ENCODE measurements around the gene FOXP1.

DNA sequence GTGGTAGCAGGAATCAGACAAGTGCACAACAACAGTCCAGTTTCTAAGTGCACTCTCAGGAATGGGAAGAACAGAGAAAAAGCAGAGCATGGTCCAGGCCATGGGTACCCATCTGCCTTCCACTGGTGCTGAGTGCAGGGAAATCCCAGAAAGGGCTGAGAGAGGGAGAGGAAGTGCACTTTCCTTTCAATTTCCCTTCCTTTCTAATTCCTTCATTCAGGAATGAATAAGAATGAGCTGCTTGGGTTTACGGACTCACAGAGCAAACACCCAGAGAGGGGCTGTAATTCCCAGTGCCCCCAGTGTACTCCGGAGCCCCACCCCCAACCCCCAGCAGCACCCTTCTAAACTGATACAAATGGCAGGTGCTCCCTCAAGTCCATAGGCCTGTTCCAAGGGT is 300.6 kb downstream of the FOXP1 start:
- TF ChIP-seq CTCF (IDR thresholded peaks at IDR 0.05), result no peak
- no peak for TF ChIP-seq EP300 (IDR thresholded peaks at IDR 0.05)

Data from esophagus muscularis mucosa (tissue), 3 donors.